Measurements from ENCODE around the gene PICALM.

- TF ChIP-seq CTCF (IDR thresholded peaks at IDR 0.05), result no peak
- TF ChIP-seq POLR2A (IDR thresholded peaks at IDR 0.05), result no peak
These were observed 66.5 kb downstream of the PICALM start for GRCh38 chr11:86002431-86002830.

All from adrenal gland (tissue), 5 donors.